GM13976 (cell line): ENCODE measurements around the gene UPK1A.
"Not testable (repeated sequence)": the region's sequence is repeated elsewhere in the genome, so short reads cannot be mapped to it uniquely, and the experiment has no call there.

ENCODE experiments used
- DNase-seq: peaks from one replicate; pipeline ENCODE4 v3.0.0; 2012; ENCODE audit warnings: low spot score
- in situ Hi-C: fragments of 300-500 bp; cut with MboI; formaldehyde crosslinking; loops from one replicate; pipeline ENCODE4 v1.12.0; 2022; ENCODE audit warnings: low sequenced_read_pairs, mixed read lengths, inconsistent platforms; ENCODE audit not compliant: unreplicated experiment
- TF ChIP-seq, protein P1 (sequence below): IDR thresholded peaks from 2 replicates; pipeline ENCODE4 v1.5.1; 2012; ENCODE audit warnings: borderline replicate concordance, mild to moderate bottlenecking; ENCODE audit not compliant: insufficient read depth; ENCODE audit errors: extremely low read depth, missing control alignments, control extremely low read depth

Gene UPK1A

DNA sequence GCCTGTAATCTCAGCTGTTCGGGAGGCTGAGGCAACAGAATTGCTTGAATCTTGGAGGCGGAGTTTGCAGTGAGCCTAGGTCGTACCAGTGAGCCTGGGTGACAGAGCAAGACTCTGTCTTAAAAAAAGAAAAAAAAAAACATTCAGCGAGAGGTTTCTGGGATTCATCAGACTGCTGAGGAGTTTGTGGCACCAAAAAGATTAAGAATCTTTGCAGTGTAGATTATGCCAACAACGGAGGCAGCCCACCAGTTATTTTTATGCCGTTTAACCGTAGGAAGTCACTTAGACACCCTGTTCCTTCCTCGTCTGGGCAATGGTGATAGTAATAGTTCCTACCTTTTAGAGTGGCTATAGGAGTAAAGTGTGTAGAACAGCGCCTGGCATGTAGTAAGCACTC lies 15.7 kb upstream of the UPK1A start:
- in situ Hi-C loops, result no loop called here
- no peak for DNase-seq
- TF ChIP-seq, protein P1, sequence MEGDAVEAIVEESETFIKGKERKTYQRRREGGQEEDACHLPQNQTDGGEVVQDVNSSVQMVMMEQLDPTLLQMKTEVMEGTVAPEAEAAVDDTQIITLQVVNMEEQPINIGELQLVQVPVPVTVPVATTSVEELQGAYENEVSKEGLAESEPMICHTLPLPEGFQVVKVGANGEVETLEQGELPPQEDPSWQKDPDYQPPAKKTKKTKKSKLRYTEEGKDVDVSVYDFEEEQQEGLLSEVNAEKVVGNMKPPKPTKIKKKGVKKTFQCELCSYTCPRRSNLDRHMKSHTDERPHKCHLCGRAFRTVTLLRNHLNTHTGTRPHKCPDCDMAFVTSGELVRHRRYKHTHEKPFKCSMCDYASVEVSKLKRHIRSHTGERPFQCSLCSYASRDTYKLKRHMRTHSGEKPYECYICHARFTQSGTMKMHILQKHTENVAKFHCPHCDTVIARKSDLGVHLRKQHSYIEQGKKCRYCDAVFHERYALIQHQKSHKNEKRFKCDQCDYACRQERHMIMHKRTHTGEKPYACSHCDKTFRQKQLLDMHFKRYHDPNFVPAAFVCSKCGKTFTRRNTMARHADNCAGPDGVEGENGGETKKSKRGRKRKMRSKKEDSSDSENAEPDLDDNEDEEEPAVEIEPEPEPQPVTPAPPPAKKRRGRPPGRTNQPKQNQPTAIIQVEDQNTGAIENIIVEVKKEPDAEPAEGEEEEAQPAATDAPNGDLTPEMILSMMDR, result no peak

DNA sequence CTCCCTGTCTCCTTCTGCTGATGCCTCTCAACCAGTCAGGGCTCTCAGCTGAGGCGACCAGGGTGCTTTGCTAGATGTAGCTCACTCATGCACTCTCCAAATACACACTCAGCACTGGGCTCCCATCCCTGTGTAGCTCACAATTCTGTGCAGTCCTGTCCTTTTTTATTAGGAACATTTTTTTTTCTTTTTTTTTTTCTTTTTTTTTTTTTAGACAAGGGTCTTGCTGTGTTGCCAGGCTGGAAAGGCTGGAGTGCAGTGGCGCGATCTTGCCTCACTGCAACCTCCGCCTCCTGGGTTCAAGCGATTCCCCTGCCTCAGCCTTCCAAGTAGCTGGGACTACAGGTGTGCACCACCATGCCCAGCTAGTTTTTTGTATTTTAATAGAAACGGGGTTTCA lies 11.5 kb upstream of the UPK1A start:
- DNase-seq, in situ Hi-C loops: not testable (repeated sequence)

DNA sequence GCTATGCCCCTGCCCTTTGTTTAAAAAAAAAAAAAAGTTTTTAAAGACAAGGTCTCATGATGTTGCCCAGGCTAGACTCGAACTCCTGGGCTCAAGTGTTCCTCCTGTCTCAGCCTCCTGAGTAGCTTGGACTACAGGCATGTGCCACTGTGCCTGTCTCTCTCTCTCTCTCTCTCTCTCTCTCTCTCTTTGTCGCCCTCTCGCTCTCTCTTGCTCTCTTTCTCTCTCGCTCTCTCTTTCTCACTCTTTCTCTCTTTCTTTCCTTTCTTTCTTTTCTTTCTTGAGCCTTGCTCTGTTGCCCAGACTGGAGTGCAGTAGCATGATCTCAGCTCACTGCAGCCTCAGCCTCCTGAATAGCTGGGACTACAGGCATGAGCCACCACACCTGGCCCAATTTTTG lies 10.7 kb upstream of the UPK1A start:
- TF ChIP-seq, protein P1, result no peak
- no peak for DNase-seq
- in situ Hi-C loops, result no loop called here

DNA sequence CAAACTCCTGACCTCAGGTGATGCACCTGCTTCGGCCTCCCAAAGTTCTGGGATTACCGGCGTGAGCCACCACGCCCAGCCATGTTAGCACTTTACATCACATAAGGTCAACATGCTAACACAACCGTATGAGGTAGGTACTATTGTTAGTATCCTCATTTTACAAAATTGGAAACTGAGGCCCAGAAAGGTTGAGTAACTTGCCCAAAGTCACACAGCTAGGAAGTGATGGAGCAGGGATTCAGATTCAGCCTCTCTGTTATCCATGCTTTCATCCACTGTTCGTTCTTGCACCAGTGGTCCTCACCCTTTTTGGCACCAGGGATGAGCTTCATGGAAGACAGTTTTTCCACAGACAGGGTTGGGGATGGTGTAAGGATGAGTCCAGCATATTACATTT lies 9.6 kb upstream of the UPK1A start:
- DNase-seq, result no peak
- TF ChIP-seq, protein P1, result no peak
- in situ Hi-C loops, result no loop called here

DNA sequence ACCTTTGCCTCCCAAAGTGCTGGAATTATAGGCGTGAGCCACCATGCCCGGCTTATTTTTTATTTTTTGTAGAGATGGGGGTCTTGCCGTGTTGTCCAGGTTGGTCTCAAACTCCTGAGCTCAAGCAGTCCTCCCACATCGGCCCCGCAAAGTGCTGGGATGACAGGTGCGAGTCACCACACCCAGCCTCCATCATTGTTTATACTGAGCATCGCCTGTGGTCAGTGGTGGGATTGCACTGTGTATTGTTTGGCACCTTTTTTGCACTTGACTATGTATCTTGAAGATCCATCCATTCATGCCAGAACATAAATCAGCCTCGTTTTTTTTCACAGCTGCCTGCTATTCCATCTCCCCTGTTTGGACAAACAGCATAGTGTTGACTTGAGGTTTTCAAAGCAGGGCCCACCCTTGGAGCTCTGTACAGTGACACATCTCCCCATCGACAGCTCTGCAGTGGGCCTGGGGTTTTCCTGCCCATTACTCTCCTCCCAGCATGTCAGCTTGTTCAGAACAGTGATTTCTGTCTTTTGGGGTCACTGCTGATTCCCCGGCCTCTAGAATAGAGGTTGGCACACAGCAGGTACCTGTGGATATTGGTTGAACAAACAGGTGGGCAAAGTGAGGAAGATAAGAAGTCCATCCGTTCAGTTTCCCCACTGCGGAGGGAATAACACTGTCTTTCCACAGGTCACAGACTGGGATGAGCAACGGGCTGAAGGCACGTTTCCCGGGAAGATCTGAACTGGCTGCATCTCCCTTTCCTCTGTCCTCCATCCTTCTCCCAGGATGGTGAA lies 8.2 kb upstream of the UPK1A start:
- TF ChIP-seq, protein P1, result no peak
- in situ Hi-C loops, result no loop called here
- no peak for DNase-seq

DNA sequence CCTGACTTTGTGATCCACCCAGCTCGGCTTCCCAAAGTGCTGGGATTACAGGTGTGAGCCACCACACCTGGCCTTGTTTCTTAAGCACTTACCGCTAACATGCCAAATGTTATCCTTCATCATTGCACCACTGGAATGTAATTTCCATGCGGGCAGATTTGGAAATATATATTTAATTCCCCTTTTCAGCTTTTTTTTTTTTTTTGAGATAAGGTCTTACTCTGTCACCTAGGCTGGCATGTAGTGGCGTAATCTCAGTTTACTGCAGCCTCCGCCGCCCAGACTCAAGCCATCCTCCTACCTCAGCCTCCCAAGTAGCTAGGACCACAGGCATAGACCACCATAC lies 4.3 kb upstream of the UPK1A start:
- no peak for DNase-seq
- in situ Hi-C loops, result no loop called here
- TF ChIP-seq, protein P1, result no peak

DNA sequence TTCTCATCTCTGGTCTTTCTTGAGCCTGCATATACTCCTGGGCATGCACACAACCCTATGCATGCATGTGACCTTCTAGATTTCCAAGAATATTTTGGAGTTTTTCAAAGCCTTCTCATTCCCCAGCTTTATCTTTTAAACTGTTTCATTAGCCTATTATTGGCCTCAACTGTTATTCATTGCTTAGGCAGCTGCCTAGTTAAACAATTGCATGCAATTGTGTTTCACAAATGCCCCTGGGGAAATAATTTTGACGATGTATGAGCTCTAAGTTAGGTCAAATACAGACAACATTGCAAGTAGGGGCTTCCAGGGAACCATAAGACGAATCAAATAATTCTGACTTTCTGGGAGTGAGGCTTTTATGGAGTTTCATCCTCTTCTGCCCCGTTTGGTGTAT lies 2.3 kb upstream of the UPK1A start:
- TF ChIP-seq, protein P1, result no peak
- no peak for DNase-seq
- in situ Hi-C loops, result no loop called here
